DOHH2 (cell line): ENCODE data around the gene KRTAP9-3.

Experiments
- H3F3A ChIP-seq: fragments of 200-600 bp; sonication (generic), shearing (Covaris generic); 2 replicates; pipeline ENCODE4 v1.6.0; 2016; ENCODE audit warnings: antibody characterized with exemption, mild to moderate bottlenecking; ENCODE audit not compliant: control insufficient read depth, insufficient read depth
- H3K27ac ChIP-seq: fragments of 200-600 bp; sonication (generic); 2 replicates; pipeline ENCODE4 v1.5.1; 2014; ENCODE audit warnings: low read depth, mild to moderate bottlenecking, low read length, moderate library complexity
- H3K27me3 ChIP-seq: fragments of 200-600 bp; sonication (generic); 2 replicates; pipeline ENCODE4 v1.6.1; 2014; ENCODE audit warnings: mild to moderate bottlenecking, low read length, mixed read lengths; ENCODE audit not compliant: control insufficient read depth
- H3K36me3 ChIP-seq: fragments of 200-600 bp; sonication (generic); 2 replicates; pipeline ENCODE4 v1.6.1; 2014; ENCODE audit warnings: mild to moderate bottlenecking, low read length, moderate library complexity, mixed read lengths; ENCODE audit not compliant: control insufficient read depth
- H3K4me1 ChIP-seq: fragments of 200-600 bp; sonication (generic); 2 replicates; pipeline ENCODE4 v1.6.1; 2014; ENCODE audit warnings: mild to moderate bottlenecking, low read length, mixed read lengths; ENCODE audit not compliant: control insufficient read depth
- H3K4me2 ChIP-seq: fragments of 200-600 bp; sonication (generic); 2 replicates; pipeline ENCODE4 v1.6.0; 2014; ENCODE audit warnings: mild to moderate bottlenecking, low read length, moderate library complexity
- H3K4me3 ChIP-seq: fragments of 200-600 bp; sonication (generic); 2 replicates; pipeline ENCODE4 v1.5.1; 2014; ENCODE audit warnings: mild to moderate bottlenecking, low read length, mixed read lengths
- H3K79me2 ChIP-seq: fragments of 200-600 bp; sonication (generic); 2 replicates; pipeline ENCODE4 v1.6.1; 2014; ENCODE audit warnings: mild to moderate bottlenecking, low read length, mixed read lengths; ENCODE audit not compliant: control insufficient read depth
- H3K9me2 ChIP-seq: fragments of 200-600 bp; sonication (generic); replicated peaks from 2 replicates; pipeline ENCODE4 v1.6.1; 2014; ENCODE audit warnings: mild to moderate bottlenecking, low read length, mixed read lengths; ENCODE audit not compliant: control insufficient read depth
- H3K9me3 ChIP-seq: fragments of 200-600 bp; sonication (generic); 2 replicates; pipeline ENCODE4 v1.6.1; 2014; ENCODE audit warnings: antibody characterized with exemption, low read length, mixed read lengths; ENCODE audit not compliant: control insufficient read depth, insufficient read depth
- H4K20me1 ChIP-seq: fragments of 200-600 bp; sonication (generic); 2 replicates; pipeline ENCODE4 v1.6.0; 2014; ENCODE audit warnings: low read depth, mild to moderate bottlenecking, antibody characterized with exemption, low read length, moderate library complexity; ENCODE audit not compliant: control insufficient read depth, insufficient read depth
- EZH2phosphoT487 ChIP-seq: fragments of 200-600 bp; sonication (generic); IDR thresholded peaks from 2 replicates; pipeline ENCODE4 v1.6.1; 2017; ENCODE audit warnings: borderline replicate concordance, mild to moderate bottlenecking, antibody characterized with exemption, low read length, moderate library complexity, mixed read lengths
- TF ChIP-seq, protein P1 (sequence below): fragments of 200-600 bp; sonication (generic); IDR thresholded peaks from one replicate; pipeline ENCODE4 v1.5.1; 2014; ENCODE audit warnings: antibody characterized with exemption, mild to moderate bottlenecking, low read depth, low read length; ENCODE audit not compliant: poor library complexity, severe bottlenecking

The KRTAP9-3 gene

GRCh38 chr17:41190328-41190727 lies 41.9 kb upstream of the KRTAP9-3 start:
- H3K79me2 ChIP-seq = no peaks in the 10 kb centered on the region
- H3K9me3 ChIP-seq = no peaks in the 10 kb centered on the region
- no peaks in the 10 kb centered on the region for H3F3A ChIP-seq
- H3K27me3 ChIP-seq = peaks cover 4% of the 10 kb centered on the region; the same call in 1 of the 2 replicates
- no peaks in the 10 kb centered on the region for H3K4me1 ChIP-seq
- H3K36me3 ChIP-seq = no peaks in the 10 kb centered on the region
- H3K9me2 ChIP-seq = no peaks in the 10 kb centered on the region
- no peak overlapping the region for H3K4me3 ChIP-seq
- H4K20me1 ChIP-seq = no peaks in the 10 kb centered on the region
- TF ChIP-seq EZH2phosphoT487 = no peak
- TF ChIP-seq, protein P1, sequence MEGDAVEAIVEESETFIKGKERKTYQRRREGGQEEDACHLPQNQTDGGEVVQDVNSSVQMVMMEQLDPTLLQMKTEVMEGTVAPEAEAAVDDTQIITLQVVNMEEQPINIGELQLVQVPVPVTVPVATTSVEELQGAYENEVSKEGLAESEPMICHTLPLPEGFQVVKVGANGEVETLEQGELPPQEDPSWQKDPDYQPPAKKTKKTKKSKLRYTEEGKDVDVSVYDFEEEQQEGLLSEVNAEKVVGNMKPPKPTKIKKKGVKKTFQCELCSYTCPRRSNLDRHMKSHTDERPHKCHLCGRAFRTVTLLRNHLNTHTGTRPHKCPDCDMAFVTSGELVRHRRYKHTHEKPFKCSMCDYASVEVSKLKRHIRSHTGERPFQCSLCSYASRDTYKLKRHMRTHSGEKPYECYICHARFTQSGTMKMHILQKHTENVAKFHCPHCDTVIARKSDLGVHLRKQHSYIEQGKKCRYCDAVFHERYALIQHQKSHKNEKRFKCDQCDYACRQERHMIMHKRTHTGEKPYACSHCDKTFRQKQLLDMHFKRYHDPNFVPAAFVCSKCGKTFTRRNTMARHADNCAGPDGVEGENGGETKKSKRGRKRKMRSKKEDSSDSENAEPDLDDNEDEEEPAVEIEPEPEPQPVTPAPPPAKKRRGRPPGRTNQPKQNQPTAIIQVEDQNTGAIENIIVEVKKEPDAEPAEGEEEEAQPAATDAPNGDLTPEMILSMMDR = no peak
- no peak overlapping the region for H3K27ac ChIP-seq
- no peak overlapping the region for H3K4me2 ChIP-seq

GRCh38 chr17:41196068-41196467 lies 36.2 kb upstream of the KRTAP9-3 start:
- H3K9me3 ChIP-seq = no peaks in the 10 kb centered on the region
- no peak overlapping the region for H3K4me2 ChIP-seq
- no peaks in the 10 kb centered on the region for H3K4me1 ChIP-seq
- no peak overlapping the region for H3K27ac ChIP-seq
- no peaks in the 10 kb centered on the region for H3K79me2 ChIP-seq
- H3F3A ChIP-seq = no peaks in the 10 kb centered on the region
- no peak overlapping the region for H3K4me3 ChIP-seq
- 0 out of 2 replicates have a peak, but pooled peaks cover 3% of the 10 kb centered on the region for H3K27me3 ChIP-seq
- TF ChIP-seq, protein P1 = no peak
- H4K20me1 ChIP-seq = no peaks in the 10 kb centered on the region
- no peaks in the 10 kb centered on the region for H3K9me2 ChIP-seq
- no peaks in the 10 kb centered on the region for H3K36me3 ChIP-seq

- H3K4me2 ChIP-seq = no peak overlapping the region
- H3F3A ChIP-seq = no peaks in the 10 kb centered on the region
- H4K20me1 ChIP-seq = no peaks in the 10 kb centered on the region
- H3K36me3 ChIP-seq = no peaks in the 10 kb centered on the region
- TF ChIP-seq, protein P1 = no peak
- TF ChIP-seq EZH2phosphoT487 = no peak
- H3K27me3 ChIP-seq = 0 out of 2 replicates have a peak, but pooled peaks cover 3% of the 10 kb centered on the region
- H3K9me3 ChIP-seq = no peaks in the 10 kb centered on the region
- H3K27ac ChIP-seq = no peak overlapping the region
- no peaks in the 10 kb centered on the region for H3K9me2 ChIP-seq
- no peaks in the 10 kb centered on the region for H3K4me1 ChIP-seq
- H3K4me3 ChIP-seq = no peak overlapping the region
- H3K79me2 ChIP-seq = no peaks in the 10 kb centered on the region
Measured at GRCh38 chr17:41199421-41200078, 32.7 kb upstream of the KRTAP9-3 start.
